Upper lobe of left lung (tissue), 6 donors: ENCODE measurements around the gene SPOCK1. TPM values are rescaled to one million over a fixed set of nuclear protein-coding genes. Genes with fewer than 3 reads are reported as not detected.

Experiments used
- ATAC-seq, 2 donors: fragments of 200-7000 bp; cut with Tn5 transposase; one replicate each; pipeline ENCODE4 v1.9.1; 2022; ENCODE audit warnings: mild to moderate bottlenecking in 2 of 2, moderate library complexity in 2 of 2; ENCODE audit not compliant: low FRiP score in 2 of 2
- DNase-seq, 2 donors: peaks; one replicate each; pipeline ENCODE4 v3.0.0-alpha.2; 2019 to 2020
- H3K27ac ChIP-seq, 4 donors: fragments of 200-600 bp; sonication (generic); one replicate each; pipeline ENCODE4 v1.5.1; 2016 to 2019
- H3K27me3 ChIP-seq, 4 donors: fragments of 200-600 bp; sonication (generic); one replicate each; pipeline ENCODE4 v1.5.1; 2017 to 2019
- H3K36me3 ChIP-seq, 4 donors: fragments of 200-600 bp; sonication (generic); one replicate each; pipeline ENCODE4 v1.5.1; 2016 to 2019
- H3K4me1 ChIP-seq, 4 donors: fragments of 200-600 bp; sonication (generic); one replicate each; pipeline ENCODE4 v1.5.1; 2018 to 2019
- H3K4me3 ChIP-seq, 4 donors: fragments of 200-600 bp; sonication (generic); one replicate each; pipeline ENCODE4 v1.5.1; 2017 to 2019; ENCODE audit warnings: mild to moderate bottlenecking in 2 of 4, moderate library complexity in 1 of 4
- H3K9me3 ChIP-seq, 4 donors: fragments of 200-600 bp; sonication (generic); one replicate each; pipeline ENCODE4 v1.5.1; 2018 to 2019
- CTCF ChIP-seq, 6 experiments: fragments of 450-650 bp in 4 of 6; fragments of 200-600 bp in 2 of 6; sonication (generic) in 2 of 6; IDR thresholded peaks; one replicate each; pipeline ENCODE4 v1.5.1; 2016 to 2019; ENCODE audit warnings: antibody characterized with exemption in 6 of 6
- EP300 ChIP-seq, 4 donors: sonication (generic); formaldehyde crosslinking; IDR thresholded peaks; one replicate each; pipeline ENCODE4 v1.5.1; 2017; ENCODE audit warnings: antibody characterized with exemption in 4 of 4, control low read depth in 2 of 4
- POLR2A ChIP-seq, 4 donors: fragments of 450-650 bp; IDR thresholded peaks; one replicate each; pipeline ENCODE4 v1.5.1; 2016 to 2017; ENCODE audit warnings: antibody characterized with exemption in 4 of 4, mild to moderate bottlenecking in 2 of 4
- POLR2AphosphoS5 ChIP-seq, 2 donors: sonication (generic); formaldehyde crosslinking; IDR thresholded peaks; one replicate each; pipeline ENCODE4 v1.5.1; 2017; ENCODE audit warnings: antibody characterized with exemption in 2 of 2
- WGBS, 2 donors: methylation state at CpG; one replicate each; pipeline ENCODE4 v1.1.5; 2017 to 2018; 5-methylcytosine and 5-hydroxymethylcytosine counted together
- total RNA-seq, 6 donors: library from RNA; depleted of rRNA in 4 of 6; stranded (reverse); fragments of >200 nt in 4 of 6; gene quantifications; one replicate each; pipeline versions ENCODE4 v1.1.0 to v1.2.1, GENCODE V29; 2016 to 2021
- donor health status: DM: no; HTN: no; CAD: no; lungs with moderate emphysema.
- donor health status: DM: no; HTN: yes; CAD: no; lungs with severe emphysema.

Gene SPOCK1
- total RNA-seq, 6 donors from 2014 or later: 0.33 to 16.6 (median 2.0) TPM; not detected in 1

- Histone ChIP-seq H3K27ac (no peak overlapping the region), H3K9me3 (no peaks in the 10 kb centered on the region), H3K27me3 (no peaks in the 10 kb centered on the region), H3K36me3 (no peaks in the 10 kb centered on the region), H3K4me3 (no peak overlapping the region), H3K4me1 (no peaks in the 10 kb centered on the region)
- no peak for DNase-seq
- ATAC-seq: peak in 1 of 2 donors; percentile 67
- TF ChIP-seq POLR2AphosphoS5 (IDR thresholded peaks at IDR 0.05) (no peak), EP300 (IDR thresholded peaks at IDR 0.05) (no peak), CTCF (IDR thresholded peaks at IDR 0.05) (no peak), POLR2A (IDR thresholded peaks at IDR 0.05) (no peak)
- 84 to 90% methylated on average over 6 of the region's 6 CpGs for WGBS, 2 donors
These were observed 402.7 kb downstream of the SPOCK1 start for GRCh38 chr5:137096149-137097103.

GRCh38 chr5:137095597-137095996 is 403.5 kb downstream of the SPOCK1 start:
- Histone ChIP-seq H3K36me3 (no peaks in the 10 kb centered on the region), H3K9me3 (no peaks in the 10 kb centered on the region), H3K27me3 (no peaks in the 10 kb centered on the region), H3K4me1 (no peaks in the 10 kb centered on the region), H3K4me3 (no peak overlapping the region), H3K27ac (no peak overlapping the region)
- ATAC-seq: no peak
- no peak for TF ChIP-seq CTCF (IDR thresholded peaks at IDR 0.05)
- TF ChIP-seq POLR2A (IDR thresholded peaks at IDR 0.05): no peak
- DNase-seq: no peak

GRCh38 chr5:137092831-137093230 is 406.3 kb downstream of the SPOCK1 start:
- 69 to 80% methylated on average over 2 to 3 of the region's 3 CpGs for WGBS, 2 donors
- Histone ChIP-seq H3K36me3 (no peaks in the 10 kb centered on the region), H3K27me3 (no peaks in the 10 kb centered on the region), H3K4me3 (no peak overlapping the region), H3K9me3 (no peaks in the 10 kb centered on the region), H3K4me1 (no peaks in the 10 kb centered on the region), H3K27ac (no peak overlapping the region)
- no peak for ATAC-seq
- DNase-seq: no peak
- TF ChIP-seq CTCF (IDR thresholded peaks at IDR 0.05) (no peak), POLR2A (IDR thresholded peaks at IDR 0.05) (no peak), EP300 (IDR thresholded peaks at IDR 0.05) (no peak), POLR2AphosphoS5 (IDR thresholded peaks at IDR 0.05) (no peak)

GRCh38 chr5:137091472-137091871 is 407.7 kb downstream of the SPOCK1 start:
- TF ChIP-seq POLR2AphosphoS5 (IDR thresholded peaks at IDR 0.05): no peak
- TF ChIP-seq CTCF (IDR thresholded peaks at IDR 0.05): no peak
- TF ChIP-seq EP300 (IDR thresholded peaks at IDR 0.05): no peak
- no peak for TF ChIP-seq POLR2A (IDR thresholded peaks at IDR 0.05)
- Histone ChIP-seq H3K27ac (no peak overlapping the region), H3K4me3 (no peak overlapping the region), H3K9me3 (no peaks in the 10 kb centered on the region), H3K36me3 (no peaks in the 10 kb centered on the region), H3K4me1 (no peaks in the 10 kb centered on the region), H3K27me3 (no peaks in the 10 kb centered on the region)
- DNase-seq (no peak), ATAC-seq (no peak)
- 33 to 43% methylated on average over 1 of the region's 1 CpG for WGBS, 2 donors

GRCh38 chr5:137090721-137091120 is 408.4 kb downstream of the SPOCK1 start:
- DNase-seq (no peak), ATAC-seq (no peak)
- no peak for TF ChIP-seq EP300 (IDR thresholded peaks at IDR 0.05)
- Histone ChIP-seq H3K27me3 (no peaks in the 10 kb centered on the region), H3K4me3 (no peak overlapping the region), H3K27ac (no peak overlapping the region), H3K4me1 (no peaks in the 10 kb centered on the region), H3K9me3 (no peaks in the 10 kb centered on the region), H3K36me3 (no peaks in the 10 kb centered on the region)
- WGBS, 2 donors: 45 to 47% methylated on average over 2 of the region's 2 CpGs
